HepG2 (cell line): ENCODE data around the gene KANK3. TPM values are rescaled to one million over a fixed set of nuclear protein-coding genes. Genes with fewer than 3 reads are reported as not detected.

ENCODE experiments used
- ATAC-seq: fragments of 200-7000 bp; cut with Tn5 transposase; 3 replicates; pipeline ENCODE4 v1.9.1; 2020; ENCODE audit warnings: mild to moderate bottlenecking, moderate library complexity
- BruUV-seq: library from RNA; stranded (reverse); fragments of 400-500 nt; replicated peaks from 2 replicates; lab custom pipeline; 2021; lab: Mats Ljungman, UMichigan
- CTCF ChIA-PET: fragments of 300-600 bp; formaldehyde crosslinking; extraction: SDS; loops from one replicate; lab custom pipeline; 2021; ENCODE audit warnings: low total read pairs, inconsistent platforms, low intra/inter-chr PET ratio; lab: Yijun Ruan, JAX
- POLR2A ChIA-PET: fragments of 350-600 bp; sonication (Branson Sonifier 250); formaldehyde crosslinking; loops from one replicate; lab custom pipeline; 2020; ENCODE audit warnings: antibody characterized with exemption, inconsistent platforms; lab: Yijun Ruan, JAX
- DNase-seq: peaks from one replicate; pipeline ENCODE4 v3.0.0-alpha.2; 2015; ENCODE audit warnings: low spot score
- FAIRE-seq: peaks from 3 replicates; lab custom pipeline; 2011; peaks lifted over from hg19 to GRCh38; lab: Jason Lieb, UNC
- H2AFZ ChIP-seq: one replicate; pipeline ENCODE4 v1.6.1; 2011; ENCODE audit warnings: low read length, inconsistent platforms
- H3K27ac ChIP-seq: fragments of 300-600 bp; 3 replicates; pipeline ENCODE4 v1.8.0; 2011; ENCODE audit warnings: mixed run types, mild to moderate bottlenecking, mixed read lengths, low read length, inconsistent platforms; ENCODE audit not compliant: insufficient read depth; ENCODE audit errors: extremely low read length
- H3K27me3 ChIP-seq, 2 experiments: fragments of 200-600 bp in 1 of 2; 2 replicates in 1 of 2; 3 replicates in 1 of 2; pipeline versions ENCODE4 v1.6.0 to v1.8.0; 2011; ENCODE audit warnings: low read length in 2 of 2, mild to moderate bottlenecking in 2 of 2, moderate library complexity in 2 of 2, inconsistent platforms in 1 of 2; ENCODE audit not compliant: insufficient read depth in 2 of 2, control insufficient read depth in 1 of 2
- H3K36me3 ChIP-seq, 2 experiments: fragments of 200-600 bp in 1 of 2; replicated peaks in 1 of 2; 2 replicates in 1 of 2; 3 replicates in 1 of 2; pipeline versions ENCODE4 v1.5.1 to v1.8.0; 2011; ENCODE audit warnings: low read length in 2 of 2, inconsistent platforms in 1 of 2; ENCODE audit not compliant: insufficient read depth in 2 of 2, control insufficient read depth in 1 of 2
- H3K4me1 ChIP-seq: 2 replicates; pipeline ENCODE4 v1.5.1; 2012; ENCODE audit warnings: low read length, inconsistent platforms; ENCODE audit not compliant: insufficient read depth
- H3K4me2 ChIP-seq: 2 replicates; pipeline ENCODE4 v1.6.0; 2011; ENCODE audit warnings: low read depth, low read length, inconsistent platforms
- H3K4me3 ChIP-seq, 3 experiments: fragments of 200-600 bp in 1 of 3; sonication (generic), shearing (Covaris generic) in 1 of 3; replicated peaks in 1 of 3; 2 replicates each; pipeline ENCODE4 v1.5.1; 2011 to 2016; ENCODE audit warnings: low read length in 3 of 3, inconsistent platforms in 2 of 3, low read depth in 2 of 3, mild to moderate bottlenecking in 2 of 3, control low read depth in 1 of 3, mixed read lengths in 1 of 3; ENCODE audit not compliant: insufficient read depth in 1 of 3
- H3K79me2 ChIP-seq: one replicate; pipeline ENCODE4 v1.6.1; 2011; ENCODE audit warnings: low read length, inconsistent platforms; ENCODE audit not compliant: insufficient read depth
- H3K9ac ChIP-seq: 2 replicates; pipeline ENCODE4 v1.6.0; 2011; ENCODE audit warnings: mild to moderate bottlenecking, low read depth, low read length, inconsistent platforms; ENCODE audit not compliant: insufficient read depth
- H3K9me3 ChIP-seq: 2 replicates; pipeline ENCODE4 v1.5.1; 2012; ENCODE audit warnings: mild to moderate bottlenecking, low read length
- H4K20me1 ChIP-seq: 2 replicates; pipeline ENCODE4 v1.6.0; 2011; ENCODE audit warnings: inconsistent platforms, mild to moderate bottlenecking, low read length, moderate library complexity; ENCODE audit not compliant: insufficient read depth
- KDM5B ChIP-seq: sonication (generic); formaldehyde crosslinking; IDR thresholded peaks from 2 replicates; pipeline ENCODE4 v1.4.0; 2020; ENCODE audit warnings: missing genetic modification reagents, mild to moderate bottlenecking, borderline replicate concordance
- NR2F1 ChIP-seq, 2 experiments: fragments of 450-650 bp in 1 of 2; formaldehyde crosslinking in 1 of 2; IDR thresholded peaks; 2 replicates each; pipeline versions ENCODE4 v1.5.0 to v1.6.1; 2016 to 2020; ENCODE audit warnings: mild to moderate bottlenecking in 1 of 2, missing compliant biosample characterization in 1 of 2, missing genetic modification reagents in 1 of 2, moderate library complexity in 1 of 2
- PAXIP1 ChIP-seq: sonication (generic); formaldehyde crosslinking; conservative IDR thresholded peaks from 2 replicates; pipeline ENCODE4 v1.4.0; 2020; ENCODE audit warnings: mild to moderate bottlenecking, missing genetic modification reagents, moderate library complexity
- POLR2AphosphoS2 ChIP-seq: IDR thresholded peaks from 2 replicates; pipeline ENCODE4 v1.6.1; 2011; ENCODE audit warnings: low read depth, low read length, improper control_type of control experiment
- SAP130 ChIP-seq: IDR thresholded peaks from 2 replicates; pipeline ENCODE4 v1.6.1; 2016; ENCODE audit warnings: low read depth
- ZBTB4 ChIP-seq: sonication (generic); formaldehyde crosslinking; IDR thresholded peaks from 2 replicates; pipeline ENCODE4 v1.4.0; 2020; ENCODE audit warnings: missing genetic modification reagents, mild to moderate bottlenecking, borderline replicate concordance
- ZNF235 ChIP-seq: sonication (generic); formaldehyde crosslinking; IDR thresholded peaks from 2 replicates; pipeline ENCODE4 v1.8.1; 2023; ENCODE audit warnings: mild to moderate bottlenecking, missing genetic modification reagents, borderline replicate concordance
- ZNF576 ChIP-seq: sonication (generic); formaldehyde crosslinking; IDR thresholded peaks from 2 replicates; pipeline ENCODE4 v1.4.0; 2020; ENCODE audit warnings: mild to moderate bottlenecking, missing genetic modification reagents
- WGBS: methylation state at CpG from one replicate; pipeline ENCODE4 v1.1.6; 2017; ENCODE audit warnings: low lambda C conversion rate; 5-methylcytosine and 5-hydroxymethylcytosine counted together
- in situ Hi-C: cut with HindIII; loops from 2 replicates; pipeline ENCODE4 v1.10.0; 2017; ENCODE audit warnings: low pct_unique_long_range_greater_than_20kb; ENCODE audit not compliant: extremely low pct_ligation_motif_present
- intact Hi-C: fragments of 100-400 bp; cut with micrococcal nuclease; formaldehyde crosslinking; loops from one replicate; pipeline ENCODE4 v1.10.0; 2022; ENCODE audit not compliant: unreplicated experiment
- polyA plus RNA-seq, 8 experiments: library from polyadenylated mRNA; depleted of rRNA in 3 of 8; stranded (reverse) in 7 of 8; unstranded in 1 of 8; fragments of >200 nt; fragmentation: Illumina TruSeq in 4 of 8; extraction: Trizol in 4 of 8; gene quantifications; 2 replicates each; pipeline versions ENCODE4 v1.2.1 to v1.2.3, GENCODE V29; 2011 to 2016; ENCODE audit warnings: low read depth in 4 of 8, missing spikeins in 1 of 8, mixed read lengths in 1 of 8; ENCODE audit not compliant: insufficient read depth in 1 of 8
- total RNA-seq, 5 experiments: library from RNA; depleted of rRNA; stranded (reverse); fragments of >200 nt; fragmentation: Illumina TruSeq; extraction: Trizol; gene quantifications; 2 replicates each; pipeline ENCODE4 v1.2.3, GENCODE V29; 2016; ENCODE audit warnings: low read depth in 1 of 5
- TF ChIP-seq, protein P1 (sequence below): sonication (generic); formaldehyde crosslinking; IDR thresholded peaks from 2 replicates; pipeline ENCODE4 v1.5.0; 2020; ENCODE audit warnings: missing genetic modification reagents
- TF ChIP-seq, protein P2 (sequence below): sonication (generic); formaldehyde crosslinking; IDR thresholded peaks from 2 replicates; pipeline ENCODE4 v1.4.0; 2020; ENCODE audit warnings: low read depth, mild to moderate bottlenecking, missing genetic modification reagents

KANK3 gene
- total and polyA plus RNA-seq, 2 of the 13 experiments (the other 11 are each of a cell fraction or from before 2014, with no cell fraction given) = 0.15 to 0.20 TPM

DNA sequence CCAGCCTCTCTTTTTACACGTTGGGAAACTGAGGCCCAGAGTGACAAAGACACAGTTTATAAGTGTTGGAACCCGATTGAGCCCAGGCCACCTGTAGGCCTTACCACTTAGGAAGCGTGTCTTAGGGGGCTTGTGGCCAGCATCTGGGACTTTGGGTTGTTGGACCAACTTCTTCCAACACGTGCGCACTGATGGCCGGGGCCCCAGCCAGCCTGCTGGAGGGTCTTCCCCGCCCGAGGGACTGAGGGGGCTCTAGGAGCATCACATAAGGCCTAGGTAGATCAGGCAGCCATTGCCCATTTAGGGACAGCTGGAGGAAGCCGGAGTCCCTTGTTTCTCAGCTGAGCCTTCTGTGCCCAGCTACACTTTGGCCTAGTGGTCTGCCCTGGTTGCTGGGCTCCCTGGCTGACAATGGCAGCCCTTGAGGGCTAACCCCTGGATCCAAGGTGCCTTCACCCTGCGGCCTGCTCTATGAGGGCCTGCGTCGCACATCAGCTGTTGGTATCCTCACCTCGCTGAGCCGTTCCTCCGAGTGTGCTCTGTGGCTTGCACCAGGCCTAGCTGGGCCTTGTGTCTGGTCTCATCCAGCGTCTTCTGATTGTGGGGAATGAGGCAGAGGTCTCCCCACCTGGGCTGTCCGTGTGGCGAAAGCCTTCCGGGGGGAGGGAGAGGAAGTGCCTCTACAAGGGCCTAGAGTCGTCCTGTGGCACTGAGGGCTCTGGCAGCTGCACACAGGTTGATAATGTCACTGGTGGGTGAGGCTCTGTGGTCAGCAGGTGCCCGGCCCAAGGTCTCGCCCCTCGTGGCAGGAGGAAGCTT lies 48.3 kb upstream of the KANK3 start:
- H2AFZ ChIP-seq = no peak overlapping the region
- in situ Hi-C loops (no loop called here), intact Hi-C loops (no loop called here)
- no peaks in the 10 kb centered on the region for H3K27me3 ChIP-seq
- H3K4me3 ChIP-seq = peak overlapping the region; percentile 49 to 69 (median 58)
- H3K79me2 ChIP-seq = peaks cover 43% of the 10 kb centered on the region
- no peak for FAIRE-seq
- no peak for ATAC-seq
- WGBS = 66% methylated on average over 14 of the region's 23 CpGs
- POLR2A ChIA-PET = interaction anchor here (0.6 to 3.0 kb wide), 27 partner anchors 9 to 135 kb away, joined by 3 to 41 read pairs (median 6); partner anchors contain the start of genes ANGPTL4, HNRNPM, MARCHF2 and NDUFA7
- H4K20me1 ChIP-seq = peaks cover 9% of the 10 kb centered on the region
- H3K9me3 ChIP-seq = no peaks in the 10 kb centered on the region
- H3K4me1 ChIP-seq = peaks cover 89% of the 10 kb centered on the region
- DNase-seq = no peak
- no peaks in the 10 kb centered on the region for H3K36me3 ChIP-seq
- CTCF ChIA-PET = interaction anchor here (1.4 kb wide), 1 partner anchor 38 kb away, joined by 3 read pairs; no protein-coding TSS in a partner anchor
- peak overlapping the region; percentile 53 for H3K27ac ChIP-seq
- TSS peak; percentile 71 for BruUV-seq
- H3K4me2 ChIP-seq = peak overlapping the region; percentile 95
- peak overlapping the region; percentile 64 for H3K9ac ChIP-seq
- TF ChIP-seq KDM5B (CRISPR knock-in tag) (0 out of 2 replicates have a peak, but pooled peaks have one; percentile 19), POLR2AphosphoS2 (no peak), NR2F1 (CRISPR knock-in tag; IDR thresholded peaks at IDR 0.05) (no peak), PAXIP1 (CRISPR knock-in tag) (no peak), ZNF576 (CRISPR knock-in tag) (0 out of 2 replicates have a peak, but pooled peaks have one; percentile 51), SAP130 (CRISPR knock-in tag) (0 out of 2 replicates have a peak, but pooled peaks have one; percentile 6), ZNF235 (0 out of 2 replicates have a peak, but pooled peaks have one; percentile 32), ZBTB4 (CRISPR knock-in tag) (0 out of 2 replicates have a peak, but pooled peaks have one; percentile 51)
- TF ChIP-seq, protein P1, sequence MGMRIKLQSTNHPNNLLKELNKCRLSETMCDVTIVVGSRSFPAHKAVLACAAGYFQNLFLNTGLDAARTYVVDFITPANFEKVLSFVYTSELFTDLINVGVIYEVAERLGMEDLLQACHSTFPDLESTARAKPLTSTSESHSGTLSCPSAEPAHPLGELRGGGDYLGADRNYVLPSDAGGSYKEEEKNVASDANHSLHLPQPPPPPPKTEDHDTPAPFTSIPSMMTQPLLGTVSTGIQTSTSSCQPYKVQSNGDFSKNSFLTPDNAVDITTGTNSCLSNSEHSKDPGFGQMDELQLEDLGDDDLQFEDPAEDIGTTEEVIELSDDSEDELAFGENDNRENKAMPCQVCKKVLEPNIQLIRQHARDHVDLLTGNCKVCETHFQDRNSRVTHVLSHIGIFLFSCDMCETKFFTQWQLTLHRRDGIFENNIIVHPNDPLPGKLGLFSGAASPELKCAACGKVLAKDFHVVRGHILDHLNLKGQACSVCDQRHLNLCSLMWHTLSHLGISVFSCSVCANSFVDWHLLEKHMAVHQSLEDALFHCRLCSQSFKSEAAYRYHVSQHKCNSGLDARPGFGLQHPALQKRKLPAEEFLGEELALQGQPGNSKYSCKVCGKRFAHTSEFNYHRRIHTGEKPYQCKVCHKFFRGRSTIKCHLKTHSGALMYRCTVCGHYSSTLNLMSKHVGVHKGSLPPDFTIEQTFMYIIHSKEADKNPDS (CRISPR knock-in tag) = no peak
- TF ChIP-seq, protein P2, sequence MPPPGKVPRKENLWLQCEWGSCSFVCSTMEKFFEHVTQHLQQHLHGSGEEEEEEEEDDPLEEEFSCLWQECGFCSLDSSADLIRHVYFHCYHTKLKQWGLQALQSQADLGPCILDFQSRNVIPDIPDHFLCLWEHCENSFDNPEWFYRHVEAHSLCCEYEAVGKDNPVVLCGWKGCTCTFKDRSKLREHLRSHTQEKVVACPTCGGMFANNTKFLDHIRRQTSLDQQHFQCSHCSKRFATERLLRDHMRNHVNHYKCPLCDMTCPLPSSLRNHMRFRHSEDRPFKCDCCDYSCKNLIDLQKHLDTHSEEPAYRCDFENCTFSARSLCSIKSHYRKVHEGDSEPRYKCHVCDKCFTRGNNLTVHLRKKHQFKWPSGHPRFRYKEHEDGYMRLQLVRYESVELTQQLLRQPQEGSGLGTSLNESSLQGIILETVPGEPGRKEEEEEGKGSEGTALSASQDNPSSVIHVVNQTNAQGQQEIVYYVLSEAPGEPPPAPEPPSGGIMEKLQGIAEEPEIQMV = 0 out of 2 replicates have a peak, but pooled peaks have one; percentile 3
